Vagina (tissue), 2 donors: ENCODE measurements around the gene PDE3B. TPM values are rescaled to one million over a fixed set of nuclear protein-coding genes. Genes with fewer than 3 reads are reported as not detected.
"Not testable (repeated sequence)": the region's sequence is repeated elsewhere in the genome, so short reads cannot be mapped to it uniquely, and the experiment has no call there.

Experiments used
- DNase-seq, 2 donors: peaks; one replicate each; pipeline ENCODE4 v3.0.0-alpha.2; 2017; ENCODE audit errors: extremely low spot score in 2 of 2
- H3K27ac ChIP-seq: fragments of 200-600 bp; sonication (generic); one replicate; pipeline ENCODE4 v1.5.1; 2019
- H3K27me3 ChIP-seq: fragments of 200-600 bp; sonication (generic); one replicate; pipeline ENCODE4 v1.5.1; 2019
- H3K36me3 ChIP-seq, 2 donors: fragments of 200-600 bp; sonication (generic); one replicate each; pipeline ENCODE4 v1.5.1; 2017 to 2019
- H3K4me1 ChIP-seq: fragments of 200-600 bp; sonication (generic); one replicate; pipeline ENCODE4 v1.5.1; 2019
- H3K4me3 ChIP-seq, 2 donors: fragments of 200-600 bp; sonication (generic); 1 replicate in 1 of 2; 2 replicates in 1 of 2; pipeline ENCODE4 v1.5.1; 2016 to 2019
- H3K9me3 ChIP-seq: fragments of 200-600 bp; sonication (generic); one replicate; pipeline ENCODE4 v1.5.1; 2019
- CTCF ChIP-seq, 3 experiments: fragments of 450-650 bp in 2 of 3; fragments of 200-600 bp in 1 of 3; sonication (generic) in 1 of 3; IDR thresholded peaks; one replicate each; pipeline ENCODE4 v1.5.1; 2017 to 2019; ENCODE audit warnings: antibody characterized with exemption in 3 of 3, mild to moderate bottlenecking in 2 of 3, moderate library complexity in 2 of 3
- POLR2A ChIP-seq, 2 donors: fragments of 450-650 bp; IDR thresholded peaks; one replicate each; pipeline ENCODE4 v1.6.1; 2017; ENCODE audit warnings: antibody characterized with exemption in 2 of 2, mild to moderate bottlenecking in 2 of 2, moderate library complexity in 2 of 2
- POLR2AphosphoS5 ChIP-seq, 2 donors: sonication (generic); formaldehyde crosslinking; IDR thresholded peaks; one replicate each; pipeline ENCODE4 v1.9.0; 2017; ENCODE audit warnings: antibody characterized with exemption in 2 of 2, mild to moderate bottlenecking in 2 of 2, low read depth in 1 of 2; ENCODE audit not compliant: insufficient read depth in 1 of 2
- intact Hi-C: fragments of 100-400 bp; cut with DNase I; formaldehyde crosslinking; loops from one replicate; pipeline ENCODE4 v1.15.1; 2023
- total RNA-seq: library from RNA; depleted of rRNA; stranded (reverse); fragments of >200 nt; gene quantifications from one replicate; pipeline ENCODE4 v1.2.3, GENCODE V29; 2016

Gene PDE3B
- total RNA-seq, 1 donor from 2014 or later: 10.1 TPM

- Histone ChIP-seq H3K4me3 (no peak overlapping the region), H3K27me3 (no peaks in the 10 kb centered on the region), H3K36me3 (no peaks in the 10 kb centered on the region), H3K27ac (no peak overlapping the region), H3K4me1 (no peaks in the 10 kb centered on the region), H3K9me3 (peaks cover 3% of the 10 kb centered on the region)
- no peak for DNase-seq
- TF ChIP-seq CTCF (IDR thresholded peaks at IDR 0.05) (no peak), POLR2AphosphoS5 (IDR thresholded peaks at IDR 0.05; ENCODE audit: insufficient read depth in 1 of 2, low read depth in 1 of 2) (no peak), POLR2A (IDR thresholded peaks at IDR 0.05) (no peak)
- intact Hi-C loops: no loop called here
Observed at GRCh38 chr11:14687943-14688627, 44.5 kb downstream of the PDE3B start.

GRCh38 chr11:14695656-14696055 is 52.1 kb downstream of the PDE3B start:
- H3K27me3 ChIP-seq, H3K36me3 ChIP-seq, H3K9me3 ChIP-seq, H3K27ac ChIP-seq, intact Hi-C loops, H3K4me1 ChIP-seq, DNase-seq, H3K4me3 ChIP-seq: not testable (repeated sequence)

GRCh38 chr11:14698771-14699170 is 55.2 kb downstream of the PDE3B start:
- intact Hi-C loops: no loop called here
- Histone ChIP-seq H3K4me1 (no peaks in the 10 kb centered on the region), H3K27me3 (no peaks in the 10 kb centered on the region), H3K27ac (no peak overlapping the region), H3K36me3 (no peaks in the 10 kb centered on the region), H3K9me3 (peaks cover 3% of the 10 kb centered on the region), H3K4me3 (no peak overlapping the region)
- DNase-seq: no peak
- no peak for TF ChIP-seq POLR2A (IDR thresholded peaks at IDR 0.05)
- TF ChIP-seq CTCF (IDR thresholded peaks at IDR 0.05): no peak
- no peak for TF ChIP-seq POLR2AphosphoS5 (IDR thresholded peaks at IDR 0.05; ENCODE audit: insufficient read depth in 1 of 2, low read depth in 1 of 2)

GRCh38 chr11:14700593-14700992 is 57.0 kb downstream of the PDE3B start:
- H3K4me1 ChIP-seq: no peaks in the 10 kb centered on the region
- no peak for TF ChIP-seq POLR2AphosphoS5 (IDR thresholded peaks at IDR 0.05; ENCODE audit: insufficient read depth in 1 of 2, low read depth in 1 of 2)
- TF ChIP-seq POLR2A (IDR thresholded peaks at IDR 0.05): no peak
- TF ChIP-seq CTCF (IDR thresholded peaks at IDR 0.05): no peak
- no peak overlapping the region for H3K4me3 ChIP-seq
- no peaks in the 10 kb centered on the region for H3K27me3 ChIP-seq
- intact Hi-C loops: no loop called here
- no peak overlapping the region for H3K27ac ChIP-seq
- H3K36me3 ChIP-seq: no peaks in the 10 kb centered on the region
- peaks cover 6% of the 10 kb centered on the region for H3K9me3 ChIP-seq
- no peak for DNase-seq

GRCh38 chr11:14702760-14703159 is 59.2 kb downstream of the PDE3B start:
- no peak overlapping the region for H3K27ac ChIP-seq
- H3K36me3 ChIP-seq: no peaks in the 10 kb centered on the region
- no peak for DNase-seq
- peaks cover 6% of the 10 kb centered on the region for H3K9me3 ChIP-seq
- H3K4me1 ChIP-seq: no peaks in the 10 kb centered on the region
- TF ChIP-seq POLR2AphosphoS5 (IDR thresholded peaks at IDR 0.05; ENCODE audit: insufficient read depth in 1 of 2, low read depth in 1 of 2) (no peak), POLR2A (IDR thresholded peaks at IDR 0.05) (no peak), CTCF (IDR thresholded peaks at IDR 0.05) (no peak)
- H3K27me3 ChIP-seq: no peaks in the 10 kb centered on the region
- no peak overlapping the region for H3K4me3 ChIP-seq
- intact Hi-C loops: no loop called here
